BLaER1 (cell line): ENCODE measurements around the gene TLN1.

ENCODE experiments used
- H3K27ac ChIP-seq: shearing (Covaris generic); formaldehyde crosslinking; 2 replicates; pipeline ENCODE4 v1.8.1; 2022
- H3K27me3 ChIP-seq: shearing (Covaris generic); formaldehyde crosslinking; 2 replicates; pipeline ENCODE4 v1.8.1; 2022
- H3K36me3 ChIP-seq: shearing (Covaris generic); formaldehyde crosslinking; 2 replicates; pipeline ENCODE4 v1.8.1; 2022
- H3K4me1 ChIP-seq: shearing (Covaris generic); formaldehyde crosslinking; 2 replicates; pipeline ENCODE4 v1.8.1; 2022
- H3K4me2 ChIP-seq: shearing (Covaris generic); formaldehyde crosslinking; 2 replicates; pipeline ENCODE4 v1.8.1; 2022
- H3K4me3 ChIP-seq: shearing (Covaris generic); formaldehyde crosslinking; 2 replicates; pipeline ENCODE4 v1.8.1; 2022
- H3K9ac ChIP-seq: shearing (Covaris generic); formaldehyde crosslinking; 2 replicates; pipeline ENCODE4 v1.8.1; 2022
- H3K9me3 ChIP-seq: shearing (Covaris generic); formaldehyde crosslinking; 2 replicates; pipeline ENCODE4 v1.8.1; 2022
- H4K20me1 ChIP-seq: shearing (Covaris generic); formaldehyde crosslinking; 2 replicates; pipeline ENCODE4 v1.8.1; 2022
- Cebpa-rat ChIP-seq: shearing (Covaris generic); IDR thresholded peaks from 2 replicates; pipeline ENCODE4 v1.8.1; 2022

The TLN1 gene

GRCh38 chr9:35732185-35732799 lies at the start of gene TLN1, which contains the start of gene CREB3:
TSS of gene TLN1 (minus strand) at chr9:35732195. CDS start at chr9:35725694, 6,501 bp downstream.
TSS of gene CREB3 (plus strand) at chr9:35732666. CDS start at chr9:35732773, 107 bp downstream.
- H3K9ac ChIP-seq = peak within 1 kb of the TSS; percentile 88
- peaks cover 42% of the 10 kb centered on the region for H4K20me1 ChIP-seq
- H3K9me3 ChIP-seq = no peaks in the 10 kb centered on the region
- TF ChIP-seq Cebpa-rat = no peak
- peaks cover 58% of the 10 kb centered on the region for H3K4me1 ChIP-seq
- H3K27me3 ChIP-seq = no peaks in the 10 kb centered on the region
- peak within 1 kb of the TSS; percentile 89 for H3K4me3 ChIP-seq
- peaks cover 28% of the 10 kb centered on the region for H3K36me3 ChIP-seq
- peak within 1 kb of the TSS; percentile 83 for H3K27ac ChIP-seq
- peak within 1 kb of the TSS; percentile 91 for H3K4me2 ChIP-seq

GRCh38 chr9:35781066-35781465 lies 49.1 kb upstream of the TLN1 start:
- H3K4me3 ChIP-seq = no peak overlapping the region
- no peak for TF ChIP-seq Cebpa-rat
- no peak overlapping the region for H3K27ac ChIP-seq
- no peaks in the 10 kb centered on the region for H3K27me3 ChIP-seq
- no peaks in the 10 kb centered on the region for H3K36me3 ChIP-seq
- H3K4me1 ChIP-seq = peaks cover 5% of the 10 kb centered on the region
- H3K9me3 ChIP-seq = no peaks in the 10 kb centered on the region
- H4K20me1 ChIP-seq = no peaks in the 10 kb centered on the region
- no peak overlapping the region for H3K9ac ChIP-seq
- no peak overlapping the region for H3K4me2 ChIP-seq

GRCh38 chr9:35778496-35778895 lies 46.5 kb upstream of the TLN1 start:
- Histone ChIP-seq H3K9me3 (no peaks in the 10 kb centered on the region), H3K36me3 (no peaks in the 10 kb centered on the region), H3K4me1 (peaks cover 17% of the 10 kb centered on the region), H3K27me3 (no peaks in the 10 kb centered on the region), H4K20me1 (no peaks in the 10 kb centered on the region), H3K9ac (no peak overlapping the region), H3K4me2 (no peak overlapping the region), H3K4me3 (no peak overlapping the region), H3K27ac (no peak overlapping the region)
- no peak for TF ChIP-seq Cebpa-rat

- Histone ChIP-seq H3K4me1 (peaks cover 17% of the 10 kb centered on the region), H3K36me3 (no peaks in the 10 kb centered on the region), H3K9ac (no peak overlapping the region), H3K4me3 (no peak overlapping the region), H3K9me3 (no peaks in the 10 kb centered on the region), H4K20me1 (no peaks in the 10 kb centered on the region), H3K4me2 (peak overlapping the region; percentile 25), H3K27ac (no peak overlapping the region), H3K27me3 (no peaks in the 10 kb centered on the region)
- TF ChIP-seq Cebpa-rat = no peak
These were observed 44.0 kb upstream of the TLN1 start for GRCh38 chr9:35776018-35776417.

GRCh38 chr9:35774907-35775635 lies 43.1 kb upstream of the TLN1 start:
- Histone ChIP-seq H3K4me1 (peaks cover 17% of the 10 kb centered on the region), H3K4me2 (peak overlapping the region; percentile 25), H3K9ac (no peak overlapping the region), H3K9me3 (no peaks in the 10 kb centered on the region), H3K36me3 (no peaks in the 10 kb centered on the region), H3K27ac (no peak overlapping the region), H3K4me3 (no peak overlapping the region), H4K20me1 (no peaks in the 10 kb centered on the region), H3K27me3 (no peaks in the 10 kb centered on the region)
- TF ChIP-seq Cebpa-rat = no peak

- Histone ChIP-seq H3K27ac (no peak overlapping the region), H3K9me3 (no peaks in the 10 kb centered on the region), H3K4me2 (no peak overlapping the region), H3K9ac (no peak overlapping the region), H3K27me3 (no peaks in the 10 kb centered on the region), H4K20me1 (no peaks in the 10 kb centered on the region), H3K36me3 (no peaks in the 10 kb centered on the region), H3K4me1 (peaks cover 17% of the 10 kb centered on the region), H3K4me3 (no peak overlapping the region)
- no peak for TF ChIP-seq Cebpa-rat
These were observed 39.9 kb upstream of the TLN1 start for GRCh38 chr9:35771943-35772342.

- Histone ChIP-seq H3K4me1 (peaks cover 17% of the 10 kb centered on the region), H3K27me3 (no peaks in the 10 kb centered on the region), H3K4me2 (no peak overlapping the region), H3K9me3 (no peaks in the 10 kb centered on the region), H3K27ac (no peak overlapping the region), H3K36me3 (no peaks in the 10 kb centered on the region), H3K4me3 (no peak overlapping the region), H3K9ac (no peak overlapping the region), H4K20me1 (no peaks in the 10 kb centered on the region)
- no peak for TF ChIP-seq Cebpa-rat
These were observed 39.5 kb upstream of the TLN1 start for GRCh38 chr9:35771534-35771933.

GRCh38 chr9:35771075-35771433 lies 39.1 kb upstream of the TLN1 start:
- H3K27ac ChIP-seq = no peak overlapping the region
- no peaks in the 10 kb centered on the region for H3K9me3 ChIP-seq
- no peak overlapping the region for H3K4me2 ChIP-seq
- TF ChIP-seq Cebpa-rat = no peak
- no peaks in the 10 kb centered on the region for H3K27me3 ChIP-seq
- H3K36me3 ChIP-seq = no peaks in the 10 kb centered on the region
- H4K20me1 ChIP-seq = no peaks in the 10 kb centered on the region
- no peak overlapping the region for H3K4me3 ChIP-seq
- no peak overlapping the region for H3K9ac ChIP-seq
- peaks cover 12% of the 10 kb centered on the region for H3K4me1 ChIP-seq

GRCh38 chr9:35769763-35770162 lies 37.8 kb upstream of the TLN1 start:
- no peak for TF ChIP-seq Cebpa-rat
- no peaks in the 10 kb centered on the region for H4K20me1 ChIP-seq
- no peaks in the 10 kb centered on the region for H3K36me3 ChIP-seq
- no peak overlapping the region for H3K4me3 ChIP-seq
- H3K4me1 ChIP-seq = no peaks in the 10 kb centered on the region
- no peak overlapping the region for H3K27ac ChIP-seq
- no peak overlapping the region for H3K9ac ChIP-seq
- no peaks in the 10 kb centered on the region for H3K27me3 ChIP-seq
- H3K9me3 ChIP-seq = peaks cover 3% of the 10 kb centered on the region; the same call in 1 of the 2 replicates
- H3K4me2 ChIP-seq = no peak overlapping the region

- Histone ChIP-seq H3K9ac (no peak overlapping the region), H3K27ac (no peak overlapping the region), H3K4me1 (no peaks in the 10 kb centered on the region), H3K4me3 (no peak overlapping the region), H3K9me3 (peaks cover 3% of the 10 kb centered on the region; the same call in 1 of the 2 replicates), H3K36me3 (no peaks in the 10 kb centered on the region), H3K27me3 (no peaks in the 10 kb centered on the region), H3K4me2 (no peak overlapping the region), H4K20me1 (no peaks in the 10 kb centered on the region)
- TF ChIP-seq Cebpa-rat = no peak
These were observed 35.5 kb upstream of the TLN1 start for GRCh38 chr9:35767458-35767857.
